Brain microvascular endothelial cell (primary cell): ENCODE results near the gene NOP16.
A peak's percentile ranks its signal among the peaks of the same experiment; 100 is the strongest.

Experiments used
- DNase-seq: peaks from one replicate; pipeline ENCODE4 v3.0.0-alpha.2; 2020
- H3K27ac ChIP-seq: fragments of 250-450 bp; sonication (Bioruptor Pico); 2 replicates; pipeline ENCODE4 v1.5.1; 2020; ENCODE audit warnings: mild to moderate bottlenecking, moderate library complexity
- H3K27me3 ChIP-seq: fragments of 250-450 bp; sonication (Bioruptor Pico); replicated peaks from 2 replicates; pipeline ENCODE4 v1.5.1; 2020; ENCODE audit warnings: mild to moderate bottlenecking
- H3K36me3 ChIP-seq: fragments of 250-450 bp; sonication (Bioruptor Pico); replicated peaks from 2 replicates; pipeline ENCODE4 v1.5.1; 2020; ENCODE audit warnings: mild to moderate bottlenecking
- H3K4me3 ChIP-seq: 2 replicates; pipeline ENCODE4 v1.5.1; 2011; ENCODE audit warnings: low read depth, mild to moderate bottlenecking, control low read depth, low read length, moderate library complexity
- in situ Hi-C: cut with HindIII; loops from 2 replicates; pipeline ENCODE4 v1.10.0; 2017; ENCODE audit warnings: low sequenced_read_pairs, low pct_ligation_motif_present
- TF ChIP-seq, protein P1 (sequence below): IDR thresholded peaks from 2 replicates; pipeline ENCODE4 v1.5.1; 2011; ENCODE audit warnings: low read depth, mild to moderate bottlenecking, moderate library complexity, low read length, control low read depth, inconsistent platforms; ENCODE audit errors: missing control alignments

The NOP16 gene

DNA sequence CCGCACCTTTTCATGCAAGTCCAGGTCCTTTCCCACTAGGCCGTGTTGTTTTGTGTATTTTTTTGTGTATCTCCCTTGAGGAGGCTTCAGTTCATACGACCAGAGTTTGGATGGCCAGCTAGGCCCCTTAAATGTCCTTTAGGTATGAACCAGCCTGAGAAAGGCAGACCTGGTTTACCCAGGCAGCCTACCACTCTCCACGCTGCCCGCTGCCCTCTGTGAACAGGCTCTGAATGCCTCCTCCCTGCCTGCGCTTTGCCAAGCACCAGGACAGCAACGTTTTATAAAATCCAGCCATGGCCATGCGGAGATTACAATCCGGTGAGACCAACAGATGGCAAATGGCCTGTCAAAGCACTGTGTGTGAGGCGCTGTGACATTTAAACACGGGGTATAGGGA is 28.6 kb upstream of the NOP16 start:
- in situ Hi-C loops, result no loop called here
- no peak overlapping the region for H3K4me3 ChIP-seq
- no peak for DNase-seq
- no peak overlapping the region for H3K27ac ChIP-seq
- TF ChIP-seq, protein P1, sequence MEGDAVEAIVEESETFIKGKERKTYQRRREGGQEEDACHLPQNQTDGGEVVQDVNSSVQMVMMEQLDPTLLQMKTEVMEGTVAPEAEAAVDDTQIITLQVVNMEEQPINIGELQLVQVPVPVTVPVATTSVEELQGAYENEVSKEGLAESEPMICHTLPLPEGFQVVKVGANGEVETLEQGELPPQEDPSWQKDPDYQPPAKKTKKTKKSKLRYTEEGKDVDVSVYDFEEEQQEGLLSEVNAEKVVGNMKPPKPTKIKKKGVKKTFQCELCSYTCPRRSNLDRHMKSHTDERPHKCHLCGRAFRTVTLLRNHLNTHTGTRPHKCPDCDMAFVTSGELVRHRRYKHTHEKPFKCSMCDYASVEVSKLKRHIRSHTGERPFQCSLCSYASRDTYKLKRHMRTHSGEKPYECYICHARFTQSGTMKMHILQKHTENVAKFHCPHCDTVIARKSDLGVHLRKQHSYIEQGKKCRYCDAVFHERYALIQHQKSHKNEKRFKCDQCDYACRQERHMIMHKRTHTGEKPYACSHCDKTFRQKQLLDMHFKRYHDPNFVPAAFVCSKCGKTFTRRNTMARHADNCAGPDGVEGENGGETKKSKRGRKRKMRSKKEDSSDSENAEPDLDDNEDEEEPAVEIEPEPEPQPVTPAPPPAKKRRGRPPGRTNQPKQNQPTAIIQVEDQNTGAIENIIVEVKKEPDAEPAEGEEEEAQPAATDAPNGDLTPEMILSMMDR, result no peak
- no peaks in the 10 kb centered on the region for H3K27me3 ChIP-seq
- H3K36me3 ChIP-seq, result no peaks in the 10 kb centered on the region

DNA sequence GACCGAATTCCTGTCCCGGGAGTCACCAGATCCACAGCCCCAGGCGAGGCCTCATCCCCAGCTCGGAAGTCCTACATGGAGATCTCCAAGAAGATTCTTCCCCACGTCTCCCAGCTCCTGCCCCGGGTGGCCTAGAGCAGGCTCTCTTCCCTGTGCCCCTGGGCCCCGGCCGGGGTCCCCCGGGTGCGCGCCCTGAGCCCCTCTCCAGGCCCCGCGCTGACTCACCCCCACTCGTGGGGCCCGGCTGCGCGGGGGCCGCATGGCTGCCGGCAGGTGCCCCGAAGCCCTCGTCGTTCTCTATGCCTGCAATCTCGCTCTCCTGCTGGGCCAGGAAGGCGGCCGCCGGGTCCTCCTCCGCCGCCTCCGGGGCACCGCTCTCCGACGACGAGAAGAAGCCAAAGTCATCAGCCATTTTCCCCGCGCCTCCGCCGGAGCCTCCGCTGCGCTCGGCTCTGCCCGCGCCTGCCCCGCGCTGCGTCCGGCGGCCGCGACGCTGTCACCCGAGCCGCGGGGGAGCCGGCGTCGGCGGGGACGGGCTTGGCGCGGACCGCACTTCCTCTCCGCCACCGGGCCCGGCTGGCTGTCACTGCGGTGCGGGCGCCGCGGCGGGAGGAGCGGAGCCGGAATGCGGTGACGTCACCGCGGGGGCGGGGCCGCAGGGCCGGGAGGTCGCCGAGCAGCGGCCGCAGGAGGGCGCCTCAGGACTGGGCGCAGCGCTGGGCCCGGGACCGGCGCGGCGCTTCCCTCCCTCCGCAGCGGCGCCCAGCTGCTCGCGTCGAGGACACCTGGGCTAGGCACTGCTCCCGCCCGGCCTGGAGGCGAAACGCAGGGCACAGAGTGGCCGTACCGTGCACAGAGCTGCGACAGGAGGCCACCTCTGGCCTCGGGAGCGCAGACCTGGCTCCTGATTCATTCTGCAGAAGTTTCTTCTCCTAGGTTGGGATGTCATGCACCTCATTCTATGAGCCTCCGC is 27.8 kb upstream of the NOP16 start, which contains the start of gene CLTB:
CLTB (minus strand) TSS at position 588 of the 973 bp plus-strand sequence; CDS start at position 412, 176 bp downstream.
- H3K27me3 ChIP-seq, result no peaks in the 10 kb centered on the region
- no peaks in the 10 kb centered on the region for H3K36me3 ChIP-seq
- DNase-seq, result peak; percentile 51
- TF ChIP-seq, protein P1, result peak; percentile 38
- peak within 1 kb of the TSS; percentile 57 for H3K27ac ChIP-seq
- in situ Hi-C loops, result no loop called here
- peak within 1 kb of the TSS; percentile 73 for H3K4me3 ChIP-seq

DNA sequence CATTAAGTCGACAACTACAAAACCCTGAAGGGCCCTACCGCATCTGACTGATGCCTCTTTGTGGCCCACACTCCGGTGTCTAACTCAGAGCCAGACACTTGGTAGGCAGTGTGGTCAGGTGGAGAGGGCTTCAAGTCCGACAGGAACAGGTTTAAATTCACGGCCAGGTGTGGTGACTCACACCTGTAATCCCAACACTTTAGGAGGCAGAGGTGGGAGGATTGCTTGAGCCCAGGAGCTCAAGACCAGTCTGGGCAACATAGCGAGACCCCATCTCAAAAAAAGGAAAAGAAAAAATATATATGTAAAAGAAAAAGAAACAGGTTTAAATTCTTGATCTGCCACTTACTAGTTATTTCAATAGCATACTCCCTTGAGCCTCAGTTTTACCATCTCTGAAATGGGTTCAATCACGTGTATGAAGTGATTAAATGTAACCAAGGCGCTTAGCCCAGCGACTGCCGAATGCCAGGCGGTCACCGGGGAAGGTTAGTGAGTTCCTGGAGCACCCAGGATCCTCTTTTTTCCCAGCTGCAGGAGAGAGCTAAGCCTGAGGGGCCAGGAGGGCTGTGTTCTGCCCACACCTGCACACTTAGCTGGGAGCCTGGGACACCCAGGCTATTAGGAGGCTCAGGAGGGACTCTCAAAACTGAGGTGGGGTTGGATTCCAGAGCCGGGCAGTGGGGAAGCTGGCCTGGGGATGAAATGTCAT is 27.0 kb upstream of the NOP16 start:
- Histone ChIP-seq H3K36me3 (no peaks in the 10 kb centered on the region), H3K27ac (no peak overlapping the region), H3K4me3 (peak overlapping the region; percentile 73), H3K27me3 (no peaks in the 10 kb centered on the region)
- DNase-seq, result no peak
- TF ChIP-seq, protein P1, result no peak
- in situ Hi-C loops, result no loop called here

DNA sequence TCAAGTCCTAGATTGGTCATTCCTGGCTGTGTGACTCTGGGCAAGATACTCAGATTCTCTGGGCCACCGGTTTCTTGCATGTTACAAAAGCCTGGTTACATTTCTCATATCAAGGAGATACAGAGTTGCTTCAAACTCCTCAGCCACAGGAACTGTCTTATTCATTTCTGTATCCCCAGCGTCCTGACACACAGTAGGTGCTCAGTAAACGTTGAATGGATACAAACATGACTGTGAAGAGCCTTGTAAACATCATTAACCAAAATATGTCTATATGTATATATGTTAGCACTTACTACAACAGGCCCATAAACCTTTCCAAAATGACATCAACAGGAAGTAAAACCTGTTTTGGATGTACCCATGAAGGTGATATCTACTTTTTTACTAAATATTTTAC is 26.3 kb upstream of the NOP16 start:
- no peak overlapping the region for H3K4me3 ChIP-seq
- in situ Hi-C loops, result no loop called here
- no peak overlapping the region for H3K27ac ChIP-seq

DNA sequence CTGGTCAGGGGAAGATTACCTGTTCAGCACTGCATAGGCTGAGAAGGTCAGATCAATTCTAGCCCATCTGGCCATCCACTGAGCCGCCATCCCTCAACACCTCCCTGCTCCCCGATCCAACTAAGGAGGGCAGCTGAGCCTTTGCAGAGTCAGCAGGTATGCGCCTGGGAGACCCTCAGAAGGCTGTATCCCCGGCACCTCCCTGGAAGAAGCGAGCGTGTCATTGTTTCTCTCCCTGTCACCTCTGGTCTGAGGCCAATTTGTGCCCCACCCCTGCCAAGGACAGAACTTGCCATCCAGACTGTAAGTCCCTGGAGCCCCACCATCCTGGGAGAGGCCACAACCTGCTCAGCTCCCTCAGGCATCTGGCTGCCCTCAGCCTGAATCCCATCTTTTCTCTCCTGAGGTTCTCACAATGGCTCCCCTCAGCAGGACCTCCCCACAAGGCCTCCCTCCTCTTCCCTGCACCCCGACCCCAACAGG is 25.4 kb upstream of the NOP16 start:
- Histone ChIP-seq H3K36me3 (no peaks in the 10 kb centered on the region), H3K4me3 (no peak overlapping the region), H3K27ac (no peak overlapping the region), H3K27me3 (no peaks in the 10 kb centered on the region)
- in situ Hi-C loops, result no loop called here
- no peak for DNase-seq
- TF ChIP-seq, protein P1, result no peak

More for the DNA sequence above, 26.3 kb upstream of the NOP16 start:
- Histone ChIP-seq H3K27me3 (no peaks in the 10 kb centered on the region), H3K36me3 (no peaks in the 10 kb centered on the region)
- TF ChIP-seq, protein P1, result no peak
- DNase-seq, result no peak
